Measurements from ENCODE around the gene AFAP1L2. TPM values are rescaled to one million over a fixed set of nuclear protein-coding genes. Genes with fewer than 3 reads are reported as not detected.

AFAP1L2 gene, protein sequence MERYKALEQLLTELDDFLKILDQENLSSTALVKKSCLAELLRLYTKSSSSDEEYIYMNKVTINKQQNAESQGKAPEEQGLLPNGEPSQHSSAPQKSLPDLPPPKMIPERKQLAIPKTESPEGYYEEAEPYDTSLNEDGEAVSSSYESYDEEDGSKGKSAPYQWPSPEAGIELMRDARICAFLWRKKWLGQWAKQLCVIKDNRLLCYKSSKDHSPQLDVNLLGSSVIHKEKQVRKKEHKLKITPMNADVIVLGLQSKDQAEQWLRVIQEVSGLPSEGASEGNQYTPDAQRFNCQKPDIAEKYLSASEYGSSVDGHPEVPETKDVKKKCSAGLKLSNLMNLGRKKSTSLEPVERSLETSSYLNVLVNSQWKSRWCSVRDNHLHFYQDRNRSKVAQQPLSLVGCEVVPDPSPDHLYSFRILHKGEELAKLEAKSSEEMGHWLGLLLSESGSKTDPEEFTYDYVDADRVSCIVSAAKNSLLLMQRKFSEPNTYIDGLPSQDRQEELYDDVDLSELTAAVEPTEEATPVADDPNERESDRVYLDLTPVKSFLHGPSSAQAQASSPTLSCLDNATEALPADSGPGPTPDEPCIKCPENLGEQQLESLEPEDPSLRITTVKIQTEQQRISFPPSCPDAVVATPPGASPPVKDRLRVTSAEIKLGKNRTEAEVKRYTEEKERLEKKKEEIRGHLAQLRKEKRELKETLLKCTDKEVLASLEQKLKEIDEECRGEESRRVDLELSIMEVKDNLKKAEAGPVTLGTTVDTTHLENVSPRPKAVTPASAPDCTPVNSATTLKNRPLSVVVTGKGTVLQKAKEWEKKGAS
- total RNA-seq (1 to 10 TPM; 1.0 to 3.8 (median 2.1) TPM), total RNA-seq (0.19 to 9.1 (median 2.2) reads per million in 29 experiments)
- 3.4 TPM for total RNA-seq (2013)

DNA sequence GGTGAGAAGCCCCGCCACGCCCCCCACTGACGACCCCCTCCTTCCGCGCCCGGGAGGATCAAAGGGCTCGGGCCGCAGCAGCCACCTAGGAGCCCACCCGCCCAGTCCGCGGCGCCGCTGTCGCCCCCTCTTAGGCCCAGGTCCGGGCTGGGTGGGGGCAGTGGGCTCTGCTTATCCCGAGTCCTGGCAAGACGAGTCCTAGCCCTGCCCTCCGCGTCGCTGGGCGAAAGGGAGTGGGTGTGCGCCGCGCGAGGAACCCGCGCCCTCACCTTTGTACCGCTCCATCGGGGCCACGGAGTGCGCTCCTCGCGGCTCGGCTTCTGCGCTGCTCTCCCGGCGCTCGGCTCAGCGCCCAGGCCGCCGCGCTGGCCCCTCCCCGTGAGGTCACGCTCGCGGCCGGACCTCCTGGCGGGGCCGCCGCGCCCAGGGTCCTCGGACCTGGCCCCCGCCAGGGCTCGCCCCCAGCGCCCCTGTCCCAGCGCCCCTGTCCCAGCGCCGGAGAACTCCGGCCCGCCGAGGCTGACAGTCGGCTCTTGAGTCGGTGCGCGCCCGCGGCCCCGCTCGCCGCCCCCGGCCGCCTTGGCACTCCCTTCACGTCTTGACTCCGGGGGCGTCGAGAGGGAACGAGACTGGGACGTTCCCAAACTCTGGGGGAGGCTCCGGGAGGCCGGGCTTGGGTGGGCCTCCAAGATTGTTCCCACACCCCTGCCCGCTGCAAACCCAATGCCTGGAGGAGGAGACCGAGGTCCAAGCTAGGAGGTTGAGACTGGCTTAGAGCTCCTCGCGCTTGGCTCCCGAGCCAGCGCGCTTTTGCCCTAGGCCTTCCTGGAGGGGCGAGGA lies at the start of gene AFAP1L2:
Gene AFAP1L2 (minus strand): TSS at position 332 of the 840 bp plus-strand sequence. CDS start 47 bp downstream, at position 285.
- ATAC-seq (replicated peaks in 1 of 4) (peak in 1 of 4 experiments; percentile 35), DNase-seq (no peak)
- H3K9me3 ChIP-seq = no peaks in the 10 kb centered on the region
- no peaks in the 10 kb centered on the region for H3K36me3 ChIP-seq (ENCODE audit: control insufficient read depth in 2 of 2, extremely low read depth in 1 of 2, insufficient read depth in 1 of 2, low read length in 1 of 2)
- POLR2A ChIA-PET = no interaction called here
- no peaks in the 10 kb centered on the region for H3K9me3 Mint-ChIP-seq
- CTCF ChIA-PET = no interaction called here
- H3K4me3 ChIP-seq (ENCODE audit: control insufficient read depth in 1 of 2, extremely low read depth in 1 of 2, low read length in 1 of 2) = peak within 1 kb of the TSS in 1 of 2 donors; percentile 15
- no peak within 1 kb of the TSS for H3K27ac Mint-ChIP-seq
- peaks cover 11 to 14% (median 14%) of the 10 kb centered on the region in 3 donors for H3K4me1 Mint-ChIP-seq
- peaks cover 53 to 67% of the 10 kb centered on the region in 2 donors for H3K27me3 Mint-ChIP-seq
- no peaks in the 10 kb centered on the region for H3K36me3 Mint-ChIP-seq
- WGBS (ENCODE audit: insufficient coverage) = 5% methylated on average over 75 of the region's 88 CpGs
- peak within 1 kb of the TSS in 1 of 3 donors; percentile 62 for H3K4me3 Mint-ChIP-seq
- peaks cover 7 to 42% of the 10 kb centered on the region in 2 experiments for H3K27me3 ChIP-seq (replicated peaks in 1 of 2; ENCODE audit: control insufficient read depth in 2 of 2, extremely low read depth in 1 of 2, insufficient read depth in 2 of 2, low read length in 1 of 2)
- H3K27ac ChIP-seq (ENCODE audit: low read length) = no peak within 1 kb of the TSS
- peaks cover 0 to 14% of the 10 kb centered on the region in 2 experiments for H3K4me1 ChIP-seq (ENCODE audit: control insufficient read depth in 1 of 2, extremely low read depth in 1 of 2, insufficient read depth in 2 of 2, low read length in 2 of 2)

DNA sequence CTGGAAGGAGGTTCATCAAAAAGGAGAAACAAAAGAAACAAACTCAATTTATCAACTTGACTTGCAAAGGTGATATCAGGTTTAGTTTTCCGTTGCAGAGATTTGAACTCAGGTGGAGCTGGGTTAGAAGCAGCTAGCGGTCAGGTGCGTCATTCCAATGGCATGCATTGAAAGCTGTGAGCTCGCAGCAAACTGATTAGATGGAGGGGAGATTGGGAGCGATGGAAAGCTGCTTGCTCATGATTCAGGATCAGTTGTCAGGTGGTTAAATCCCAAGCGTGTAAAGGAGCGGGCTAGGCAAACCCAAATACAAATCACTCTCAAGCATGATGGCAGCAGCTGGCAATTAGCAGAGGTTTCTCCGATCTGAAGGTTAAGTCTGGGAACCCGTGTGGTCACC lies 49.3 kb upstream of the AFAP1L2 start:
- H3K9me3 ChIP-seq = no peaks in the 10 kb centered on the region
- Mint-ChIP-seq H3K27ac (no peak overlapping the region), H3K4me3 (no peak overlapping the region), H3K9me3 (no peaks in the 10 kb centered on the region), H3K4me1 (peaks cover 14 to 27% (median 17%) of the 10 kb centered on the region in 3 donors), H3K27me3 (no peaks in the 10 kb centered on the region), H3K36me3 (peaks cover 48% of the 10 kb centered on the region)
- WGBS (ENCODE audit: insufficient coverage) = 98% methylated on average over 7 of the region's 9 CpGs
- no peak overlapping the region for H3K4me3 ChIP-seq (ENCODE audit: control insufficient read depth in 1 of 2, extremely low read depth in 1 of 2, low read length in 1 of 2)
- ChIA-PET CTCF (no interaction called here), POLR2A (no interaction called here)
- H3K27me3 ChIP-seq (replicated peaks in 1 of 2; ENCODE audit: control insufficient read depth in 2 of 2, extremely low read depth in 1 of 2, insufficient read depth in 2 of 2, low read length in 1 of 2) = no peaks in the 10 kb centered on the region
- H3K27ac ChIP-seq (ENCODE audit: low read length) = no peak overlapping the region
- DNase-seq (no peak), ATAC-seq (replicated peaks in 1 of 4) (no peak)
- no peaks in the 10 kb centered on the region for H3K4me1 ChIP-seq (ENCODE audit: control insufficient read depth in 1 of 2, extremely low read depth in 1 of 2, insufficient read depth in 2 of 2, low read length in 2 of 2)
- peaks cover 0 to 56% of the 10 kb centered on the region in 2 donors for H3K36me3 ChIP-seq (ENCODE audit: control insufficient read depth in 2 of 2, extremely low read depth in 1 of 2, insufficient read depth in 1 of 2, low read length in 1 of 2)

DNA sequence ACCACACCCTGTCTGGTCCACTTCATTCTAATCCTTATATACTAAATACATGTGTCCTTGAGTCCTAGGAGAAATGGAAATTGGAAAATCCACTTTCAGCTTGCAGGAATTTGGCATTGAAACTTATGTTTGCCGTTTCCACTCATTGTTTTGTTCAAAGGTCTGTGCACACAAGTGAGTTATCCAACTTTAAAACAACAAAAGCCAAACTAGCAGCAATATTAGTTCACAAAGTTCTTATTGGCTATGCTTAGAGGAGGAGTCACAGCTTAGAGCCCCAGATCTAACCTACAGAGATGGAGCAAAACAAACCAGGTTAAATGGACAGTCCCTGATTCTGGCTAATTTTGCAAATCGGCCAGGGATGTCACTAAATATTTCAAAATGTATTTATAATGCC lies 44.6 kb upstream of the AFAP1L2 start:
- Mint-ChIP-seq H3K9me3 (no peaks in the 10 kb centered on the region), H3K27me3 (no peaks in the 10 kb centered on the region), H3K4me1 (peaks cover 9 to 16% (median 9%) of the 10 kb centered on the region in 3 donors), H3K27ac (peak overlapping the region in 1 of 2 donors; percentile 36), H3K36me3 (peaks cover 58% of the 10 kb centered on the region), H3K4me3 (no peak overlapping the region)
- H3K27ac ChIP-seq (ENCODE audit: low read length) = no peak overlapping the region
- ChIA-PET CTCF (interaction anchor here in 1 of 2 donors (0.8 kb wide), 1 partner anchor 373 kb away, joined by 3 read pairs; the partner anchor contains the start of gene FHIP2A), POLR2A (no interaction called here)
- H3K4me1 ChIP-seq (ENCODE audit: control insufficient read depth in 1 of 2, extremely low read depth in 1 of 2, insufficient read depth in 2 of 2, low read length in 2 of 2) = no peaks in the 10 kb centered on the region
- ATAC-seq (replicated peaks in 1 of 4) (no peak), DNase-seq (no peak)
- H3K36me3 ChIP-seq (ENCODE audit: control insufficient read depth in 2 of 2, extremely low read depth in 1 of 2, insufficient read depth in 1 of 2, low read length in 1 of 2) = peaks cover 7 to 78% of the 10 kb centered on the region in 2 donors
- no peaks in the 10 kb centered on the region for H3K27me3 ChIP-seq (replicated peaks in 1 of 2; ENCODE audit: control insufficient read depth in 2 of 2, extremely low read depth in 1 of 2, insufficient read depth in 2 of 2, low read length in 1 of 2)
- H3K9me3 ChIP-seq = no peaks in the 10 kb centered on the region
- WGBS (ENCODE audit: insufficient coverage) = no CpG with 5 or more reads among the region's 2 CpGs
- H3K4me3 ChIP-seq (ENCODE audit: control insufficient read depth in 1 of 2, extremely low read depth in 1 of 2, low read length in 1 of 2) = no peak overlapping the region

- DNase-seq = no peak
- no peaks in the 10 kb centered on the region for H3K27me3 Mint-ChIP-seq
- no peak overlapping the region for H3K4me3 Mint-ChIP-seq
- no peak for ATAC-seq (replicated peaks in 1 of 4)
- peaks cover 10 to 87% of the 10 kb centered on the region in 2 donors for H3K36me3 ChIP-seq (ENCODE audit: control insufficient read depth in 2 of 2, extremely low read depth in 1 of 2, insufficient read depth in 1 of 2, low read length in 1 of 2)
- H3K9me3 ChIP-seq = no peaks in the 10 kb centered on the region
- H3K4me1 ChIP-seq (ENCODE audit: control insufficient read depth in 1 of 2, extremely low read depth in 1 of 2, insufficient read depth in 2 of 2, low read length in 2 of 2) = no peaks in the 10 kb centered on the region
- CTCF ChIA-PET = no interaction called here
- no peak overlapping the region for H3K4me3 ChIP-seq (ENCODE audit: control insufficient read depth in 1 of 2, extremely low read depth in 1 of 2, low read length in 1 of 2)
- peaks cover 0 to 2% (median 0%) of the 10 kb centered on the region in 3 donors for H3K4me1 Mint-ChIP-seq
- 100% methylated on average over 4 of the region's 6 CpGs for WGBS (ENCODE audit: insufficient coverage)
- H3K36me3 Mint-ChIP-seq = peaks cover 65% of the 10 kb centered on the region
- H3K27me3 ChIP-seq (replicated peaks in 1 of 2; ENCODE audit: control insufficient read depth in 2 of 2, extremely low read depth in 1 of 2, insufficient read depth in 2 of 2, low read length in 1 of 2) = no peaks in the 10 kb centered on the region
- H3K9me3 Mint-ChIP-seq = no peaks in the 10 kb centered on the region
- H3K27ac Mint-ChIP-seq = peak overlapping the region; percentile 0 to 29
- POLR2A ChIA-PET = no interaction called here
- H3K27ac ChIP-seq (ENCODE audit: low read length) = no peak overlapping the region
These were observed 41.0 kb upstream of the AFAP1L2 start for GRCh38 chr10:114445332-114445731.

GRCh38 chr10:114444819-114445218 lies 40.5 kb upstream of the AFAP1L2 start:
- H3K36me3 ChIP-seq (ENCODE audit: control insufficient read depth in 2 of 2, extremely low read depth in 1 of 2, insufficient read depth in 1 of 2, low read length in 1 of 2) = peaks cover 10 to 88% of the 10 kb centered on the region in 2 donors
- peaks cover 70% of the 10 kb centered on the region for H3K36me3 Mint-ChIP-seq
- no peaks in the 10 kb centered on the region for H3K4me1 ChIP-seq (ENCODE audit: control insufficient read depth in 1 of 2, extremely low read depth in 1 of 2, insufficient read depth in 2 of 2, low read length in 2 of 2)
- no peaks in the 10 kb centered on the region for H3K9me3 Mint-ChIP-seq
- H3K27me3 Mint-ChIP-seq = no peaks in the 10 kb centered on the region
- no peaks in the 10 kb centered on the region for H3K9me3 ChIP-seq
- ATAC-seq (replicated peaks in 1 of 4) = no peak
- H3K27ac Mint-ChIP-seq = peak overlapping the region; percentile 12 to 29
- H3K4me1 Mint-ChIP-seq = peaks cover 0 to 2% (median 0%) of the 10 kb centered on the region in 3 donors
- ChIA-PET POLR2A (no interaction called here), CTCF (no interaction called here)
- H3K4me3 ChIP-seq (ENCODE audit: control insufficient read depth in 1 of 2, extremely low read depth in 1 of 2, low read length in 1 of 2) = no peak overlapping the region
- no peak overlapping the region for H3K27ac ChIP-seq (ENCODE audit: low read length)
- no peaks in the 10 kb centered on the region for H3K27me3 ChIP-seq (replicated peaks in 1 of 2; ENCODE audit: control insufficient read depth in 2 of 2, extremely low read depth in 1 of 2, insufficient read depth in 2 of 2, low read length in 1 of 2)
- H3K4me3 Mint-ChIP-seq = no peak overlapping the region
- no peak for DNase-seq

All from T-cell (primary cell).